ENCODE measurements around the gene DTX4.

DNA sequence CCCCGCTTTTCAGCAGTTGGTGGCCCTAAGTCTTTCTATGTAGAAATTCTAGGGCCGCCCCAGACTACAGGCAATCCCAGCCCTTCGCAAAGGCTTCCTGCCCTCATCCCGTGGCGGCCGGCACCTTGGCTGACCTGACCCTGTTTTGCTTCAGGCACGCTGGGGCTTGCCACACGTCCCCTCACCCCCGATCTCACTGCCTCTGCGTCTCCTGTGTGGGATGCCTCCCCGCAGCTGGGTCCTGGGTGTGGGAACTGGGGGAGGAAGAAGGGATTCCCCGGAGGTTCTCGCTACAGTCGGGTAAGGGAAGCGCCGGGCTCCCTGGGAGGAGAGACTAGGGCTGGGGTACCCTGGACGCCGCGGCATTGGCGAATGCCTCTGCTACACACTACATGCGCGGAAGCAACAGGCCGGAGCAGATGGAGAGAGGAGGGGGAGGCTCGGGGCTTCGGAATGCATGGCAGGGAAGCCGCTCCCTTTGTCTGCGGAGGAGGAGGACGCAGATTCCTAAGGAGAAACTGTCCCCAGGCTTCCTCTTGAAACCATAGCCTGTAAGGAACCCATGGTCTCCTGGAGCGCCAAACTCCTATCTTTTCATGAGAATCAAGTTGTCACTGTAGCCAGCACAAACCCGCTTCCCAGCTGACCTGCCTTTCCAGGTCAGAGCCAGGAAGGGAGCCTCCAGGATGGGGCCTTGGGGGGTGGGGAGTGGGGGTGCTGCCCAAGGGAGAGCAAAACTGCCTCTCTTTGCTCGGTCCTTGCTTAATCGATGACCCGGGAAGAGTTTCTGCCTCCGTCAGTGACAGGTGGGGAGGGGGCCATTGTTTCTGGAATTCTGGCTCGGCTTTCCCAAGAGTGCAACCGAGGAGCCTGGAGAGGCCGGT lies 1.4 kb downstream of the DTX4 start:
- no peak for TF ChIP-seq EZH2 (IDR thresholded peaks at IDR 0.05; ENCODE audit: borderline replicate concordance, low read depth, low read length, poor library complexity, severe bottlenecking)
- TF ChIP-seq, protein P1, sequence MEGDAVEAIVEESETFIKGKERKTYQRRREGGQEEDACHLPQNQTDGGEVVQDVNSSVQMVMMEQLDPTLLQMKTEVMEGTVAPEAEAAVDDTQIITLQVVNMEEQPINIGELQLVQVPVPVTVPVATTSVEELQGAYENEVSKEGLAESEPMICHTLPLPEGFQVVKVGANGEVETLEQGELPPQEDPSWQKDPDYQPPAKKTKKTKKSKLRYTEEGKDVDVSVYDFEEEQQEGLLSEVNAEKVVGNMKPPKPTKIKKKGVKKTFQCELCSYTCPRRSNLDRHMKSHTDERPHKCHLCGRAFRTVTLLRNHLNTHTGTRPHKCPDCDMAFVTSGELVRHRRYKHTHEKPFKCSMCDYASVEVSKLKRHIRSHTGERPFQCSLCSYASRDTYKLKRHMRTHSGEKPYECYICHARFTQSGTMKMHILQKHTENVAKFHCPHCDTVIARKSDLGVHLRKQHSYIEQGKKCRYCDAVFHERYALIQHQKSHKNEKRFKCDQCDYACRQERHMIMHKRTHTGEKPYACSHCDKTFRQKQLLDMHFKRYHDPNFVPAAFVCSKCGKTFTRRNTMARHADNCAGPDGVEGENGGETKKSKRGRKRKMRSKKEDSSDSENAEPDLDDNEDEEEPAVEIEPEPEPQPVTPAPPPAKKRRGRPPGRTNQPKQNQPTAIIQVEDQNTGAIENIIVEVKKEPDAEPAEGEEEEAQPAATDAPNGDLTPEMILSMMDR (conservative IDR thresholded peaks at IDR 0.05; ENCODE audit: low read depth, low read length), result no peak
